ENCODE data around the gene AKAP14. TPM values are rescaled to one million over a fixed set of nuclear protein-coding genes. Genes with fewer than 3 reads are reported as not detected.
"Not testable (repeated sequence)": the region's sequence is repeated elsewhere in the genome, so short reads cannot be mapped to it uniquely, and the experiment has no call there.

The AKAP14 gene
- total RNA-seq, 2 experiments from 2014 or later, result not detected

DNA sequence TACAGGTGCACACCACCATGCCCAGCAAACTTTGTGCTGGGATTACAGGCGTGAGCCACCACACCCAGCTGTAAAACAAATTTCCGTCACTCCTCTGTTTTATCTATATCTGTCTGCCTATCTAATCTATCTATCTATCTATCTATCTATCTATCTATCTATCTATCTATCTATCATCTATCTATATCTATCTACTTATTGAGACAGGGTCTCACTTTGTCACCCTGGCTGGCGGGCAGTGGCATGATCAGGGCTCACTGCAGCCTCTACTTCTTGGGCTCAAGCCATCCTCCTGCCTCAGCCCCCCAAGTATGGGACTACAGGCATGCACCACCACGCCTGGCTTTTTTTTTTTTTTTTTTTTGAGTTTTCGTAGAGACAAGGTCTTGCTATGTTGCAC, 20.6 kb downstream of the AKAP14 start:
- POLR2A ChIA-PET, result no interaction called here
- CTCF ChIA-PET, result no interaction called here

DNA sequence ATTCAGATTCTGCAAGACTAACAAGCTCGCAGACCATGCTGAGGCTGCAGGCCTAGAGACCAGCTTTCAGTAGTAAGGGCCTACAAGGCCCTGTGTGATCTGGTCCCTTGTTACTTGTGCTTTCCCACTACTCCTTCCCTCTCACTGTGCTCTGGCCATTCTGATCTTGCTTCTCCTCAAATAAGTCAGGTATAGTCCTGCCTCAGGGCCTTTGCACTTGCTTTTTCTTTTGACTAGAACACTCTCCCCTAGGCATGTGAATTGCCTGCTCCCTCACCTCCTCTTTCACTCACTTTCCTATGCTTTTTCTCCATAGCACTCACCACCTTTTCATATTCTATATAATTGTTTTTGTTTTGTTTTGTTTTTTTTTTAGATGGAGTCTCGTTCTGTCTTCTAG, 22.2 kb downstream of the AKAP14 start:
- POLR2A ChIA-PET, result no interaction called here
- CTCF ChIA-PET, result no interaction called here

DNA sequence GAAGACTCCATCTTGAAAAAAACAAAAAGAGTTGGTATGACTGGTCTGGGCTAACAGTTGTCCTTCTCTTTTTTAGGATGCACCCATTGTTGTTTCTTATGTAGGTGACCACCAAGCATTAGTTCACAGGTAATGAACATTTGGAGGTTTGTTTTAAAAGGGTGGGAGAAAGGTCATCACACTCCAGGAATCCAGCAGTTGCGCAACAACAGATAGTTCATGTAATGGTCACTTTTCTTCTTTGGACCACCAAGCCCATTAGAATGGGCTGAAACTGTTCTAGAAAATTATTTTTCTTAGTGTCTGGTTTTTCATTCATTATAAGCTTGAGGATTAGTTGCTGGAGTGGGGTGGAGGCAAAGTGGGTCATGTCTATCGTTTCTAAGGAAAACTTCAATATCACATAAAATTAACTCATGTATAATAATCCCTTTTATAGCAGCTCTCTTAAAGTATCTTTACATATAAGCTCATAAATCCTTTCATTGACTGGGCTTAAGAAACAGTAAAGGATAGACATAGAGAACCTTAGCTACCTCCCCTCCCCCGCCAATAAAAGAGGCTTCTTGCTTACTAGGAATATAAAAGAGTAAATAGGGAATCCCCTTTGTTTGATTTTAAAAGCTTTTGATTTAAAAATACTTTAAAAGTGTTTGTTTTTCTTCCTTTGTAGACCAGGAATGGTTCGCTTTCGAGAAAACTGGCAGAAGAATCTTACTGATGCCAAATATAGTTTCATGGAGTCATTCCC, 24.3 kb downstream of the AKAP14 start:
- CTCF ChIA-PET, result interaction anchor here (0.5 kb wide), 1 partner anchor 21 kb away, joined by 3 read pairs; no protein-coding TSS in a partner anchor
- POLR2A ChIA-PET, result no interaction called here

DNA sequence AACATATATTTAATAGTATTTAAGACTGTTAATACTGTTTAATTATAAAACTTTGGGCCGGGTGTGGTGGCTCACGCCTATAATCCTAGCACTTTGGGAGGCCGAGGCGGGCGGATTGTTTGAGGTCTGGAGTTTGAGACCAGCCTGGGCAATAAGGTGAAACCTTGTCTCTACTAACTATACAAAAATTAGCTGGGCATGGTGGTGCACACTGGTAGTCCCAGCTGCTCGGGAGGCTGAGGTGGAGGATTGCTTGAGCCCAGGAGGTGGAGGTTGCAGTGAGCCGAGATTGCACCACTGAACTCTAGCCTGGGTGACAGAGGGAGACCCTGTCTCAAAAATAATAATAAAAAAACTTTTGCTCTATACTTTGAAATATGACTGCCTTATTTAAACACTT, 26.7 kb downstream of the AKAP14 start:
- CTCF ChIA-PET, POLR2A ChIA-PET: not testable (repeated sequence)

DNA sequence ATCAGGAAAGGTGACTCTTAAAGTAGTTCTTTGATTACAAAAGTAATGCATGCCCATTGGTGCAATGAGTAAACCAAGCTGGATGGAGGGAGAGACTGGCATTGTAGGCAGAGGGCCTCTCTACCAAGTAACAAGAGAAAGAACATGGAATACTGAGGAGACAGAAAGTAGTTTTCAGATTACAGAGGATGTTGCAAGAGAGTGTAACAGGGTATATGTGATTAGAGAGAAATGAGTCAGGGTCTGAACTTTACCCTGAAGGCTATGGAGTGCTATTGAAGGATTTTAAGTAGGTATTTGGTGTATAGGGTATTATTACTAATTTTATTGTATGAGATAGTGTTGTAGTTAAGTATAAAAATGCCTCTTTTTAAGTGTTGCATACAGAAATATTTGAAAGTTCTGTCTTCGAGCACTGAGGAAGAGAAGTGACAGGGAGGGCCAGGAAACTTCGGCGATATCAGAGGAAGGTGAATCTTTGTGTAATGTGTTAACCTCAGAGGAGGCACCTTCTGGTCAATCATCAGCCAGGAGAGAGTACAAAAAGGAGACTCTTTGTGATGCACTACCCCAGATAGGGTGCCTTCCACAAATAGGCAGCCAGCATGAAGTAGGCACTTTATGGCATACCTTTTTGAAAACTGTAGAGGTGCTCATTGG, 39.7 kb downstream of the AKAP14 start:
- POLR2A ChIA-PET, result no interaction called here
- CTCF ChIA-PET, result no interaction called here

DNA sequence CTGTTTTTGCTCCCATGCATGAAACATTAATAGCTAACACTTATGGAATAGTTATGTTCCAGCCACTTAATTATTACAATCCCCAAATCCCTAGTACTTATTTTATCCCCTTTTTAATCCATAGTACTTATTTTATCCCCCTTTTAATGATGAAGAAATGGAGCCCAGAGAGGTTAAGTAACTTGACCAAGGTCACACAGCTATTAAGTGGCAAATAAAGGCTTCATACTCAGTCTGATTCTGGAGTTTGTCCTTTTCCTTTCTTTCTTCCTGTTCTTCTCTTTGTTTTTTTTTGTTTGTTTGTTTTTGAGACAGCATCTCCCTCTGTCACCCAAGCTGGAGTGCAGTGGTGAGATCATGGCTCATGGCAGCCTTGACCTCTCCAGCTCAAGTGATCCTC, 45.6 kb downstream of the AKAP14 start:
- ChIA-PET POLR2A (interaction anchor here (0.5 kb wide), 1 partner anchor 345 kb away, joined by 10 read pairs; no protein-coding TSS in a partner anchor), CTCF (interaction anchor here (0.8 kb wide), 1 partner anchor 156 kb away, joined by 3 read pairs; no protein-coding TSS in a partner anchor)

DNA sequence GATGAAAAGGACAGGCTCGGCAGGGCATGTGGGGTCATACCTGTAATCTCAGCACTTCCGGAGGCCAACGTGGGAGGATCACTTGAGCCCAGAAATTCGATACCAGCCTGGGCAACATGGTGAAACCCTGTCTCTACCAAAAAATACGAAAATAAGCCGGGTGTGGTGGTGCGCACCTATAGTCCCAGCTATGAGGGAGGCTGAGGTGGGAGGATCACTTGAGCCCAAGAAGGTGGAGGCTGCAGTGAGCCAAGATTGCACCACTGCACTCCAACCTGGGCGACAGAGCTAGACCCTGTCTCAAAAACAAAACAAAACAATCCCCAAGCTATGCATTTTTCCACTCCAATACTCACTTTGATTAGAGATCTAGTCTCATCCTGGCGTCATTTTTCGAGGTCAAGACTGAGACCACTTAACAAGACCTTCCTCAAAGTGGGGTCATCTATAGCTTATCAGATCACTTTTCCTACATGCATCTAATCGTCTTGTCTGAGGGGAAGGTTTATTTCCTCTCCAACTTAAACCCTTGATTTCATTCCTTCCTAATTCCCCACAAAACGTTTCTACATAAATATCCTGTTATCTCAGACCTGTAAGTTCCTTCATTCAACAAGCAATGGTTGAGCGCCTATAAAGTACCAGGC, 46.6 kb downstream of the AKAP14 start:
- ChIA-PET POLR2A (no interaction called here), CTCF (no interaction called here)

DNA sequence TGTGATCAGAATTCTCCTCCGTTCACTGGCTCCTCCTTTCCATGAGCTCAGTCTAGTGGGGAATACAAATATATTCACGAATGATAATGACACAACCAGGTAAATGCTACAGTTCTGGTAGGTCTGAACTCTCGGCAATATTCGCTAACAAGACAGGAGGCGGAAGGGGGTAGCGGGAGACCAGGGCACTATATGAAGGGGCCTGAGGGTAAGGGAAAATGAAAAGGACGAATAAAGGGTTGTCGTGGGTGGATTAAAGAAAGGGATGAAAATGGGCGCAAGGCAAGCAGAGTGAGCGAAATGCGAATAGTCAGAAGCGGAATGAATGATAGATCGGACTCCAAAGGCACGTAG, 47.1 kb downstream of the AKAP14 start:
- ChIA-PET POLR2A (no interaction called here), CTCF (no interaction called here)

DNA sequence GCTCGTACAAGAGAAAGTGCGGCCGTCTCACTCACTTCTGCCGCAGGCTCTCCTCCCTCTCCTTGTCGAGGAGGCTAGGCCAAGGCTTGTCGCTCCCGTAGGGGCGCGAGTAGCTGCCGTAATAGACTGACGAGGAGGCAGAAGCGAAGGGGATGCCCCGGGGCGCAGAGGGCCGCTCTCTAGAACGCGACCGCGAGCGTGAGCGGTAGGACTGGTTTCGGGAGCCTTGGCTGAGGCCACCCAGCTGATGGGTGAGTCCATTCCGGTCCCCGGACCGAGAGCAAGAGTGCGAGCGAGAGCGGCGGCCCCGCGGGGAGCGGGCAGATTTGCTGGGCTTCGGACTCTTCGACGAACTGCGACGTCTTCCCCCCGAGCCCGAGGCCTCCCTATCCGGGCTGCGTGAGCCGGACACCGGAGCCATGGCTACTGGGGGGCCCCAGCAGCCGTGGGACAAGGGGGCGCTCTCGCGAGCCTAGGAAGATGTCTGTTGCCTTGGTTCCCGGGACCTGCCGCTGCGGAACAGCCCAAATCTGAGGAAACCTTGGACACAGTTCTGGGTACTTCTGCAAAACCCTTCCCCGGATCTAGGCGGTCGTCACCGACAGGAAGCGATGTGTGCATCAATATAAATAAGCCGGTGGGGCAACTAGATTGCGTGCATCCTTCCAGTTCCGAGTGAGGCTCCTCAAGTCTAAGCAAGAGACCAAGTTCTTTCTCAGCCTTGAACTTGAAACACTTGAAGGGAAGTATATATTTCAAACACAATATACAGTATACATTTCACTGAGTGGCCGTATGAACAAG, 47.7 kb downstream of the AKAP14 start, which contains the start of gene NKAP:
Gene NKAP, minus strand, starts transcription at position 567 of the 804 bp plus-strand sequence. Its CDS starts 146 bp downstream, at position 421.
- ChIA-PET POLR2A (interaction anchor here (0.7 kb wide), 1 partner anchor 1261 kb away, joined by 3 read pairs; no protein-coding TSS in a partner anchor), CTCF (no interaction called here)

DNA sequence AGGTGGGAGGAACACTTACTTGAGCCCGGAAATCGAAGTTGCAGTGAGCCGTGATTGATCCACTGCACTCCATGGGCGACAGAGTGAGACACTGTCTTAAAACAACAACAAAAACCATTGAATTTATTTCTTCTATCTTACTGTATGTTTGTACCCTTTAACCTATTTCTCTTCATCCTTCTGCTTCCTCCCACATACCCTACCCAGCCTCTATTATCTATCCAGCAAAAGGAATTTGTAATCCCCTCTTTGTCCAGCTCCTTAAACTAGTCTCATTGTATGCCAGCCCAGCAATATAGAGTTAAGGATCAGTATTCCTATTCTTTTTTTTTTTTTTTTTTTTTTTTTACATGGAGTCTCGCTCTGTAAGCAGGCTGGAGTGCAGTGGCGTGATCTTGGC, 49.8 kb downstream of the AKAP14 start:
- ChIA-PET POLR2A (no interaction called here), CTCF (interaction anchor here (0.7 kb wide), 1 partner anchor 210 kb away, joined by 3 read pairs; no protein-coding TSS in a partner anchor)

DNA sequence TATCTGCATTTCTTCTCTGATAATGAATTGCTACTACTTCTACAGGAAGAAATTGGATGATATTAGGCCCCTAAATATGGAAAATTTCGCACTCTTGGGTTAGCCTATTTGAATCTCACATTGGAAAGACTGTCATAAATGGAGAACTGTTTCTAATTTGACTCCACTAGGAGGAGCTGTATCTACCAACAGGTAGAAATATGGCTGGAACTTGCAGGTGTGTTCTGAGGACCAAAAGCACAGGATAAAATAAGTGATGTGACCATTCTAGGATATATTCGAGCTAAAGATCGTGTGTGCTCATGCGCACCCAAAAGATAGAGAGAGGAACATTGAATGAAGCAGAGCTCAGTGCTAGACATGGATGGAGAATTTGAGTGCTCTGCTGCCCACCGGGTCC, 52.7 kb downstream of the AKAP14 start:
- ChIA-PET CTCF (no interaction called here), POLR2A (no interaction called here)

DNA sequence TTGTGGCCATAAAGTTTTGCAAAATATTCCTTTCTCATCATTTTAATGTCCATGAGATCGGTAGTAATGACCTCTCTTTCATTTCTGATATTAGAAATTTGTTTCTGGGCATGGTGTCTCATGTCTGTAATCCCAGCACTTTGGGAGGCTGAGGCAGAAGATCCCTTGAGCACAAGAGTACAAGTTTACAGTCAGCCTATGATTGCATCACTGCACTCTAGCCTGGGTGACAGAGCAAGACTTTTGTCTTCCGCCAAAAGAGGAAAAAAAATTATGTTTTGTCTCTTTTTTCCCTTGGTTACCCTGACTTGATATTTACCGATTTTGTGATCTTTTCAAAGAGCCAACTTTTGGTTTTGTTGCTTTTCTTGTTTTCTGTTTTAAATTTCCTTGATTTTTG, 58.7 kb downstream of the AKAP14 start:
- POLR2A ChIA-PET, result no interaction called here
- CTCF ChIA-PET, result no interaction called here

DNA sequence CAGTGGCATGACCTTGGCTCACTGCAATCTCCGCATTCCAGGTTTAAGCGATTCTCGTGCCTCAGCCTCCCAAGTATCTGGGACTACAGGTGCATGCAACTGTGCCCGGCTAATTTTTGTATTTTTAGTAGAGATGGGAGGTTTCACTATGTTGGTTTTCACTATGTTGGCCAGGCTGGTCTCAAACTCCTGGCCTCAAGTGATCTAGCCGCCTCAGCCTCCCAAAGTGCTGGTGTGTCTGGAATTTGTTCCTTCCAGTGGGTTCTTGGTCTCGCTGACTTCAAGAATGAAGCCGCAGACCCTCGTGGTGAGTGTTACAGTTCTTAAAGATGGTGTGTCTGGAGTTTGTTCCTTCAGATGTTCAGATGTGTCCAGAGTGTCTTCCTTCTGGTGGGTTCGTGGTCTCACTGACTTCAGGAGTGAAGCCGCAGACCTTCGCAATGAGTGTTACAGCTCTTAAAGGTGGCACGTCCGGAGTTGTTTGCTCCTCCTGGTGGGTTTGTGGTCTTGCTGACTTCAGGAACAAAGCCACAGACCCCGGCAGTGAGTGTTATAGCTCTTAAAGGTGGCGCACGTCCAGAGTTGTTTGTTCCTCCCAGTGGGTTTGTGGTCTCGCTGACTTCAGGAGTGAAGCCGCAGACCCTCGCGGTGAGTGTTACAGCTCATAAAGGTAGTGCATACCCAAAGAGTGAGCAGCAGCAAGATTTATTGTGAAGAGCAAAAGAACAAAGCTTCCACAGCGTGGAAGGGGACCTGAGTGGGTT, 60.3 kb downstream of the AKAP14 start:
- CTCF ChIA-PET, POLR2A ChIA-PET: not testable (repeated sequence)

DNA sequence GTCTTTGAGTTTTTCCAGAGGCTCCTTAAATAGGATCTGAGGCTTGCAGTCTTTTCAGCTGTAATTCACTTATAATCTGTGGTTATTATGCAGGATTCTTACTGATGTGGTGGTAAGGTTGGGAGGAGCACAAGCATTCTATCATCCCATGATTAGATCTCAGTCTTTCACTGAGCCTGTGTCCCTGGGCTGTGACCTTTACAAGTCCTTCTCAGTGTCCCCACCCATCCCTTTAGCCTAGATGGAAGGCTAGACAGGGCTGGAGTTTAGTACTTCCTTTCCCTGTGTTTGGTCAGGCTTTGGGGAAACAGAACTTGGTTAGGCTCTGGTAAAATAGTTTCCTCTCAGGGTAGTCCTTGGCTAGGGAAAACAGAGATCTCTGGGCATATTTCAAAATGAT, 64.9 kb downstream of the AKAP14 start:
- POLR2A ChIA-PET, result no interaction called here
- CTCF ChIA-PET, result no interaction called here

DNA sequence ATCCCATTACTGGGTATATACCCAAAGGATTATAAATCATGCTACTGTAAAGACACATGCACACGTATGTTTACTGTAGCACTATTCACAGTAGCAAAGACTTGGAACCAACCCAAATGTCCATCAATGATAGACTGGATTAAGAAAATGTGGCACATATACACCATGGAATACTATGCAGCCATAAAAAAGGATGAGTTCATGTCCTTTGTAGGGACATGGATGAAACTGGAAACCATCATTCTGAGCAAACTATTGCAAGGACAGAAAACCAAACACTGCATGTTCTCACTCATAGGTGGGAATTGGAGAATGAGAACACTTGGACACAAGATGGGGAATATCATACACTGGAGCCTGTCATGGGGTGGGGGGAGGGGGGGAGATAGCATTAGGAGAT, 71.1 kb downstream of the AKAP14 start:
- POLR2A ChIA-PET, CTCF ChIA-PET: not testable (repeated sequence)

Other genes starting within 250 kb of the AKAP14 start
- gene SEPTIN6, start 202.7 kb upstream of the AKAP14 start, total RNA-seq, result 100 to 1,000 TPM; 137 to 142 TPM
- gene SOWAHD, start 137.3 kb upstream of the AKAP14 start, total RNA-seq, result under 1 TPM; 0.15 to 0.36 TPM
- 1,000 to 10,000 TPM; 2,287 to 2,309 TPM for gene RPL39, start 104.3 kb upstream of the AKAP14 start, total RNA-seq
- 10 to 100 TPM; 19.9 to 20.0 TPM for gene UPF3B, start 42.9 kb upstream of the AKAP14 start, total RNA-seq
- 10 to 100 TPM; 25.3 to 26.5 TPM for gene RNF113A, start 24.2 kb upstream of the AKAP14 start, total RNA-seq
- 100 to 1,000 TPM in 1 of 2 experiments, 10 to 100 TPM in 1; 98.2 to 104 TPM for gene NDUFA1, start 24.1 kb upstream of the AKAP14 start, total RNA-seq
- gene NKAP, start 47.9 kb downstream of the AKAP14 start, total RNA-seq, result 10 to 100 TPM in 1 of 2 experiments, 1 to 10 TPM in 1; 9.3 to 11.5 TPM
- not detected for gene RHOXF2B, start 181.8 kb downstream of the AKAP14 start, total RNA-seq
- gene RHOXF1, start 220.0 kb downstream of the AKAP14 start, total RNA-seq, result not detected